ENCODE results near the gene LMCD1. TPM values are rescaled to one million over a fixed set of nuclear protein-coding genes. Genes with fewer than 3 reads are reported as not detected.

LMCD1 gene
- polyA plus RNA-seq, 3 donors, result 0.09 to 0.51 TPM; not detected in 1

DNA sequence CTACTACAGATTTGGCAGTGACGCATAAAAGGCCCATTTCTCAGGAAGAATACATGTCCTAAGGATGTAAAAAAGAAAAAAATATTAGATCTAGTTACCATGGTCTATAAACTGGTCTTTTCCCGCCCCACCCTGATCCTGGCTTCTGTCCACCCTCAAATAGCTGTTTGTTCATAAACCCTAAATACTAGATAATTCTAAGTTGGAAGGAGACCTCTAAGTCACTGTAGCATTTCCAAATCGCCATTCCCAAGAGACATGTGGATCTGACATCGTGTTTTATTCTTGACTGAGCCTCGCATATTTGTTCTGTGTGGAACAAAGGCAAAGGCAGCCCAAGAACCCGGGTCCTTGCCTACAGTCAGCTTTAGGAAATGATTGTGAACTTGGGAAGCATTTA is 49.0 kb downstream of the LMCD1 start:
- Histone ChIP-seq H3K36me3 (replicated peaks in 1 of 2; ENCODE audit: control insufficient read depth in 1 of 2, insufficient read depth in 2 of 2, low read length in 2 of 2) (no peaks in the 10 kb centered on the region), H3K9me3 (replicated peaks in 1 of 2; ENCODE audit: control insufficient read depth in 1 of 2, insufficient read depth in 1 of 2, low read length in 2 of 2) (no peaks in the 10 kb centered on the region), H2AFZ (ENCODE audit: insufficient read depth, low read depth, low read length, poor library complexity, severe bottlenecking) (no peak overlapping the region), H4K20me1 (ENCODE audit: insufficient read depth, low read length) (no peaks in the 10 kb centered on the region), H3K27me3 (ENCODE audit: control insufficient read depth in 2 of 2, insufficient read depth in 2 of 2, low read length in 2 of 2) (no peaks in the 10 kb centered on the region), H3K4me2 (replicated peaks; ENCODE audit: extremely low read depth, low read length, poor library complexity, severe bottlenecking) (no peak overlapping the region), H3K27ac (ENCODE audit: low read depth in 1 of 2, low read length in 2 of 2) (no peak overlapping the region), H3K79me2 (ENCODE audit: insufficient read depth, low read length) (no peaks in the 10 kb centered on the region), H3K4me3 (replicated peaks in 1 of 3; ENCODE audit: low read depth in 2 of 3, low read length in 3 of 3) (no peak overlapping the region), H3K9ac (ENCODE audit: insufficient read depth, low read length, poor library complexity, severe bottlenecking) (no peak overlapping the region), H3K4me1 (ENCODE audit: control insufficient read depth in 1 of 2, insufficient read depth in 2 of 2, low read length in 2 of 2) (no peaks in the 10 kb centered on the region)
- Mint-ChIP-seq H3K27ac (no peak overlapping the region), H3K36me3 (no peaks in the 10 kb centered on the region), H3K4me3 (no peak overlapping the region), H3K4me1 (no peaks in the 10 kb centered on the region), H3K9me3 (peaks cover 0 to 2% (median 0%) of the 10 kb centered on the region in 7 donors), H3K27me3 (ENCODE audit: low read depth in 3 of 3) (peaks cover 1 to 2% (median 2%) of the 10 kb centered on the region in 3 donors)
- no peak for DNase-seq
- intact Hi-C loops (cut with micrococcal nuclease), result no loop called here
- WGBS (ENCODE audit: insufficient coverage), result no CpG with 5 or more reads among the region's 6 CpGs
- TF ChIP-seq, protein P1, sequence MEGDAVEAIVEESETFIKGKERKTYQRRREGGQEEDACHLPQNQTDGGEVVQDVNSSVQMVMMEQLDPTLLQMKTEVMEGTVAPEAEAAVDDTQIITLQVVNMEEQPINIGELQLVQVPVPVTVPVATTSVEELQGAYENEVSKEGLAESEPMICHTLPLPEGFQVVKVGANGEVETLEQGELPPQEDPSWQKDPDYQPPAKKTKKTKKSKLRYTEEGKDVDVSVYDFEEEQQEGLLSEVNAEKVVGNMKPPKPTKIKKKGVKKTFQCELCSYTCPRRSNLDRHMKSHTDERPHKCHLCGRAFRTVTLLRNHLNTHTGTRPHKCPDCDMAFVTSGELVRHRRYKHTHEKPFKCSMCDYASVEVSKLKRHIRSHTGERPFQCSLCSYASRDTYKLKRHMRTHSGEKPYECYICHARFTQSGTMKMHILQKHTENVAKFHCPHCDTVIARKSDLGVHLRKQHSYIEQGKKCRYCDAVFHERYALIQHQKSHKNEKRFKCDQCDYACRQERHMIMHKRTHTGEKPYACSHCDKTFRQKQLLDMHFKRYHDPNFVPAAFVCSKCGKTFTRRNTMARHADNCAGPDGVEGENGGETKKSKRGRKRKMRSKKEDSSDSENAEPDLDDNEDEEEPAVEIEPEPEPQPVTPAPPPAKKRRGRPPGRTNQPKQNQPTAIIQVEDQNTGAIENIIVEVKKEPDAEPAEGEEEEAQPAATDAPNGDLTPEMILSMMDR (IDR thresholded peaks at IDR 0.05), result no peak

DNA sequence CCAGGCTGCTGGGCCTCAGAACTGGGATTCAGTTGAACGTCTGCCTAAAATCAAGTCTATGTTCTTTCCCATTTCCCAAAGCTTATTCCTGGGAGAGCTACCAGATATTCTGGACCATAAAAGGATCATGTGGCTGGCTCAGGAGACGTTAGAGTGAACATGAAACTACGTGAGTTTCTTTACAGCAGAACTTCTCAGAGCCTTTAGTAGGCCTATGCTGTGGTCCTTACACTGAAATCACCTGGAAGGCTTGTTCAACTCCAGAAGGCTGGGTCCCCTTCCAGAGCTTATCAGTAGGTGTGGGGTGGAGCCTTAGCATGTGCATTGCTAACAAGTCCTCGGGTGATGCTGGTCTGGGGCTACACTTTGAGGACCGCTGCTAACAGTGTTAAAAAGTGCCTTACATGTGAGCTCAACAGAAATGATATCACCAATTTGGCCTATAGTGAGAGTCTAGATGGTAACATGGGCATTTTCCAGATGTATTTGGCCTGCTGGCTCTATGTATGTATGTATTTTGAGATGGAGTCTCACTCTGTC is 50.7 kb downstream of the LMCD1 start:
- H2AFZ ChIP-seq (ENCODE audit: insufficient read depth, low read depth, low read length, poor library complexity, severe bottlenecking), result no peak overlapping the region
- no peaks in the 10 kb centered on the region for H4K20me1 ChIP-seq (ENCODE audit: insufficient read depth, low read length)
- Mint-ChIP-seq H3K27me3 (ENCODE audit: low read depth in 3 of 3) (peaks cover 0 to 2% (median 0%) of the 10 kb centered on the region in 3 donors), H3K36me3 (no peaks in the 10 kb centered on the region), H3K4me1 (no peaks in the 10 kb centered on the region), H3K27ac (peak overlapping the region in 1 of 7 donors; percentile 64), H3K9me3 (peaks cover 0 to 2% (median 0%) of the 10 kb centered on the region in 7 donors), H3K4me3 (no peak overlapping the region)
- H3K27ac ChIP-seq (ENCODE audit: low read depth in 1 of 2, low read length in 2 of 2), result no peak overlapping the region
- DNase-seq, result no peak
- no peak overlapping the region for H3K4me3 ChIP-seq (replicated peaks in 1 of 3; ENCODE audit: low read depth in 2 of 3, low read length in 3 of 3)
- no peaks in the 10 kb centered on the region for H3K36me3 ChIP-seq (replicated peaks in 1 of 2; ENCODE audit: control insufficient read depth in 1 of 2, insufficient read depth in 2 of 2, low read length in 2 of 2)
- no peaks in the 10 kb centered on the region for H3K4me1 ChIP-seq (ENCODE audit: control insufficient read depth in 1 of 2, insufficient read depth in 2 of 2, low read length in 2 of 2)
- TF ChIP-seq, protein P1 (IDR thresholded peaks at IDR 0.05), result no peak
- H3K9me3 ChIP-seq (replicated peaks in 1 of 2; ENCODE audit: control insufficient read depth in 1 of 2, insufficient read depth in 1 of 2, low read length in 2 of 2), result no peaks in the 10 kb centered on the region
- 93% methylated on average over 4 of the region's 5 CpGs for WGBS (ENCODE audit: insufficient coverage)
- no peaks in the 10 kb centered on the region for H3K27me3 ChIP-seq (ENCODE audit: control insufficient read depth in 2 of 2, insufficient read depth in 2 of 2, low read length in 2 of 2)
- no peak overlapping the region for H3K4me2 ChIP-seq (replicated peaks; ENCODE audit: extremely low read depth, low read length, poor library complexity, severe bottlenecking)
- no peaks in the 10 kb centered on the region for H3K79me2 ChIP-seq (ENCODE audit: insufficient read depth, low read length)
- H3K9ac ChIP-seq (ENCODE audit: insufficient read depth, low read length, poor library complexity, severe bottlenecking), result no peak overlapping the region
- intact Hi-C loops (cut with micrococcal nuclease), result no loop called here

All from CD14-positive monocyte (primary cell).